MM.1S (cell line): Measurements from ENCODE around the gene CLN5.
"Not testable (repeated sequence)": the region's sequence is repeated elsewhere in the genome, so short reads cannot be mapped to it uniquely, and the experiment has no call there.

Experiments used
- DNase-seq: peaks from one replicate; pipeline ENCODE4 v3.0.0-alpha.2; 2015
- H2AFZ ChIP-seq: fragments of 300-600 bp; sonication (generic); 2 replicates; pipeline ENCODE4 v1.6.0; 2016; ENCODE audit warnings: antibody characterized with exemption, low read length
- H3F3A ChIP-seq: fragments of 300-600 bp; sonication (generic); 2 replicates; pipeline ENCODE4 v1.6.1; 2016; ENCODE audit warnings: mild to moderate bottlenecking, antibody characterized with exemption, low read length, moderate library complexity, mixed read lengths; ENCODE audit not compliant: insufficient read depth
- H3K27ac ChIP-seq: fragments of 300-600 bp; sonication (generic); 2 replicates; pipeline ENCODE4 v1.5.1; 2016; ENCODE audit warnings: mild to moderate bottlenecking, low read length
- H3K27me3 ChIP-seq: fragments of 300-600 bp; sonication (generic); replicated peaks from 2 replicates; pipeline ENCODE4 v1.6.0; 2016; ENCODE audit warnings: low read length; ENCODE audit not compliant: insufficient read depth
- H3K36me3 ChIP-seq: fragments of 300-600 bp; sonication (generic); replicated peaks from 2 replicates; pipeline ENCODE4 v1.6.1; 2016; ENCODE audit warnings: mild to moderate bottlenecking, low read length, mixed read lengths; ENCODE audit not compliant: insufficient read depth
- H3K4me1 ChIP-seq: fragments of 300-600 bp; sonication (generic); 2 replicates; pipeline ENCODE4 v1.6.1; 2016; ENCODE audit warnings: low read length, mixed read lengths
- H3K4me2 ChIP-seq: fragments of 300-600 bp; sonication (generic); 2 replicates; pipeline ENCODE4 v1.6.0; 2016; ENCODE audit warnings: low read depth, low read length
- H3K4me3 ChIP-seq: fragments of 300-600 bp; sonication (generic); 2 replicates; pipeline ENCODE4 v1.5.1; 2016; ENCODE audit warnings: low read length, mixed read lengths
- H3K79me2 ChIP-seq: fragments of 300-600 bp; sonication (generic); 2 replicates; pipeline ENCODE4 v1.6.1; 2016; ENCODE audit warnings: mixed run types, low read length, mixed read lengths
- H3K9ac ChIP-seq: fragments of 300-600 bp; sonication (generic); 2 replicates; pipeline ENCODE4 v1.6.1; 2016; ENCODE audit warnings: low read length, mixed read lengths
- H3K9me2 ChIP-seq: fragments of 300-600 bp; sonication (generic); replicated peaks from 2 replicates; pipeline ENCODE4 v1.6.1; 2016; ENCODE audit warnings: mild to moderate bottlenecking, low read length, mixed read lengths; ENCODE audit not compliant: insufficient read depth
- H3K9me3 ChIP-seq: fragments of 300-600 bp; sonication (generic); replicated peaks from 2 replicates; pipeline ENCODE4 v1.6.1; 2016; ENCODE audit warnings: mild to moderate bottlenecking, low read length, mixed read lengths; ENCODE audit not compliant: insufficient read depth
- H4K20me1 ChIP-seq: fragments of 300-600 bp; sonication (generic); 2 replicates; pipeline ENCODE4 v1.6.1; 2016; ENCODE audit warnings: mild to moderate bottlenecking, low read length, moderate library complexity, mixed read lengths; ENCODE audit not compliant: insufficient read depth
- CTCF ChIP-seq: fragments of 300-600 bp; sonication (generic); IDR thresholded peaks from 2 replicates; pipeline ENCODE4 v1.5.1; 2016; ENCODE audit warnings: antibody characterized with exemption, low read length, mixed read lengths
- EZH2 ChIP-seq: fragments of 300-600 bp; sonication (generic); optimal IDR thresholded peaks from 2 replicates; pipeline ENCODE3; 2017; ENCODE audit warnings: low read depth, mild to moderate bottlenecking, antibody characterized with exemption, low read length, mixed read lengths
- EZH2phosphoT487 ChIP-seq: fragments of 300-600 bp; sonication (generic); IDR thresholded peaks from 2 replicates; pipeline ENCODE4 v1.6.1; 2018; ENCODE audit warnings: antibody characterized with exemption, low read length

CLN5 gene

GRCh38 chr13:76958841-76959432, 32.9 kb upstream of the CLN5 start:
- Histone ChIP-seq H3K27me3 (no peaks in the 10 kb centered on the region), H3K79me2 (no peaks in the 10 kb centered on the region), H3K9me2 (no peaks in the 10 kb centered on the region), H3K9me3 (no peaks in the 10 kb centered on the region), H3K9ac (no peak overlapping the region), H2AFZ (no peak overlapping the region), H3F3A (no peaks in the 10 kb centered on the region), H3K4me2 (no peak overlapping the region), H3K27ac (no peak overlapping the region), H3K4me3 (no peak overlapping the region), H3K4me1 (no peaks in the 10 kb centered on the region), H3K36me3 (no peaks in the 10 kb centered on the region), H4K20me1 (no peaks in the 10 kb centered on the region)
- no peak for DNase-seq
- TF ChIP-seq CTCF (no peak), EZH2 (no peak), EZH2phosphoT487 (no peak)

DNA sequence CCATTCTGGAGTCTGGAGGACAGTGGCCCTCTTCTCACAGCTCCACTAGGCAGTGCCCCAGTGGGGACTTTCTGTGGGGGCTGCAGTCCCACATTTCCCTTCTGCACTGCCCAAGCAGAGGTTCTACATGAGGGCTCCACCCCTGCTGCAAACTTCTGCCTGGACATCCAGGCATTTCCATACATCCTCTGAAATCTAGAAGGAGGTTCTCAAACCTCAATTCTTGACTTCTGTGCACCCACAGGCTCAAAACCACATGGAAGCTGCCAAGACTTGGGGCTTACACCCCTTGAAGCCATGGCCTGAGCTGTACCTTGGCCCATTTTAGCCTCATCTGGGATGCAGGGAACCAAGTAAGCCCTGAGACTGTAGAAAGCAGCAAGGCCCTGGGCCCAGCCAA, 32.1 kb upstream of the CLN5 start:
- not testable (repeated sequence) for H2AFZ ChIP-seq, H3K4me2 ChIP-seq, H3K4me3 ChIP-seq, H3K27ac ChIP-seq, H4K20me1 ChIP-seq, H3K9me3 ChIP-seq, H3F3A ChIP-seq, H3K27me3 ChIP-seq, DNase-seq, H3K9ac ChIP-seq, H3K9me2 ChIP-seq, H3K79me2 ChIP-seq, H3K36me3 ChIP-seq, H3K4me1 ChIP-seq

DNA sequence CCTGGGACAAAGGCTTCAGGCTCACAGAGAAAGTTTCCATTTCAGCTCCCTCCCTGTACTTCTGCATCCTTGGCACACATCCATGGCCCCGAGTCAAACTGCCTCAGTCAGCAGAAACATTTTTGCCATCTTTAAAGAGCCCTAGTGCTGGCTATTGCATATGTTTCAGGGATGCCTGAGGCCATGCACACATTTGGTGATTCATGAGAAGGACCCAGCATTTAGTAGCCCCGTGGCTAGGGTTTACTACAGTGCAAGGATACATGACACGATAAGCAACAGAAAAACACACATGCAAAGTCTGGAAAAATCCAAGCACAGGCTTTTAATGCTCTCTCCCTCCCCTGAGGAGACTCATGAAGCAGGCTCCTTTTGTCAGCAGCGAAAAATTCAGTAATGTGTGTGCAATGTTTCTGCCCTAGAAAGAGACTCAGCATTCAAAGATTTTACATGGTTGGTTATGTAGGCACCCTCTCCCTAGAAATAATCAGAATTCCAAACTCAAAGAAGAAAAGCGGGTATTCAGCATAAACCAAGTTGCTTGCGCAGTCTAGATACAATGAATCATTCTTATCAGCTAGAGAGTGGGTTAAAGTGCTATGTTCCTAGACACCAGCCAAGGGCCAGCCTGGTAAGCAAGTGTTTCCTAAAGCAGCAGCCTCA, 26.0 kb upstream of the CLN5 start:
- no peaks in the 10 kb centered on the region for H4K20me1 ChIP-seq
- H3K4me1 ChIP-seq, result no peaks in the 10 kb centered on the region
- no peaks in the 10 kb centered on the region for H3K79me2 ChIP-seq
- no peak overlapping the region for H3K4me3 ChIP-seq
- H3K27ac ChIP-seq, result no peak overlapping the region
- no peaks in the 10 kb centered on the region for H3K9me2 ChIP-seq
- DNase-seq, result no peak
- H3K9ac ChIP-seq, result no peak overlapping the region
- H3K4me2 ChIP-seq, result no peak overlapping the region
- H3F3A ChIP-seq, result no peaks in the 10 kb centered on the region
- no peaks in the 10 kb centered on the region for H3K9me3 ChIP-seq
- H2AFZ ChIP-seq, result no peak overlapping the region
- no peaks in the 10 kb centered on the region for H3K36me3 ChIP-seq
- no peaks in the 10 kb centered on the region for H3K27me3 ChIP-seq
- TF ChIP-seq EZH2phosphoT487 (no peak), EZH2 (no peak), CTCF (no peak)

- no peak overlapping the region for H2AFZ ChIP-seq
- DNase-seq, result no peak
- no peaks in the 10 kb centered on the region for H3K9me2 ChIP-seq
- TF ChIP-seq CTCF (no peak), EZH2 (no peak), EZH2phosphoT487 (no peak)
- H3K36me3 ChIP-seq, result no peaks in the 10 kb centered on the region
- H3K4me1 ChIP-seq, result no peaks in the 10 kb centered on the region
- no peaks in the 10 kb centered on the region for H3F3A ChIP-seq
- no peak overlapping the region for H3K9ac ChIP-seq
- no peak overlapping the region for H3K27ac ChIP-seq
- no peak overlapping the region for H3K4me2 ChIP-seq
- H3K27me3 ChIP-seq, result no peaks in the 10 kb centered on the region
- H3K4me3 ChIP-seq, result no peak overlapping the region
- H3K9me3 ChIP-seq, result no peaks in the 10 kb centered on the region
- no peaks in the 10 kb centered on the region for H4K20me1 ChIP-seq
- H3K79me2 ChIP-seq, result no peaks in the 10 kb centered on the region
These were observed 24.9 kb upstream of the CLN5 start for GRCh38 chr13:76967031-76967430.
